Sigmoid colon (tissue), 4 donors: Measurements from ENCODE around the gene FLNB.

Experiments
- POLR2A ChIP-seq, 2 donors: fragments of 450-650 bp; IDR thresholded peaks; one replicate each; pipeline ENCODE4 v1.6.1; 2016; ENCODE audit warnings: antibody characterized with exemption in 2 of 2, mild to moderate bottlenecking in 2 of 2, moderate library complexity in 2 of 2
- POLR2AphosphoS5 ChIP-seq, 4 donors: sonication (generic); formaldehyde crosslinking; IDR thresholded peaks; one replicate each; pipeline ENCODE4 v1.6.1; 2017; ENCODE audit warnings: antibody characterized with exemption in 4 of 4

DNA sequence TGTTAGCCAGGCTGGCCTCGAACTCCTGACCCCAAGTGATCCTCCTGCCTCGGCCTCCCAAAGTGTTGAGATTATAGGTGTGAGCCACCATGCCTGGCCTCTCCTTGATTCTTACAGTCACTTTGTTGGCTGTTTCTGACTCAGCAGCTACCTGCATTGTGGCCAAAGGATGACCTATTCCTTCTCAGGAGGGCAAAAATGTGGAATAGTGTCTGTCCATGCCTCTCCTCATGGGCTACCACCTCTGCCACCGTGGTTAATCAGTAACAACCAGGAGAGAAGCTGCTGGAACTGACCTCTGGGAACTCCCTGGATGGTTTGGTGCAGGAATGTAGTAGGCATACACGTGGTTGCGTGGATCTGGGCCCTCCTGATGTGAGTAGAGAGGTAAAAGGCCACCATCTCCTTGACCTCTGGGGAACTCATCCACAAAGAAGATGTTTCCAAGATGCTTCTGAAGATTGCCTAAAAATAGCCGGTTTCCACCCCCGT lies 63.3 kb downstream of the FLNB start:
- no peak for TF ChIP-seq POLR2A (IDR thresholded peaks at IDR 0.05)
- no peak for TF ChIP-seq POLR2AphosphoS5 (IDR thresholded peaks at IDR 0.05)
